Prostate gland (tissue), 2 donors: ENCODE results near the gene BLM.

Experiments
- CTCF ChIP-seq, 4 experiments: fragments of 200-600 bp in 2 of 4; fragments of 450-650 bp in 2 of 4; sonication (generic) in 2 of 4; IDR thresholded peaks; 1 replicate in 3 of 4; 2 replicates in 1 of 4; pipeline ENCODE4 v1.5.1; 2016 to 2019; ENCODE audit warnings: antibody characterized with exemption in 4 of 4, mild to moderate bottlenecking in 2 of 4, moderate library complexity in 2 of 4
- POLR2A ChIP-seq: fragments of 450-650 bp; IDR thresholded peaks from one replicate; pipeline ENCODE4 v1.6.1; 2016; ENCODE audit warnings: antibody characterized with exemption, mild to moderate bottlenecking

- no peak for TF ChIP-seq POLR2A
- TF ChIP-seq CTCF (IDR thresholded peaks at IDR 0.05): no peak
Observed at GRCh38 chr15:90799639-90800170, 82.6 kb downstream of the BLM start.
